DND-41 (cell line): Measurements from ENCODE around the gene PIP5KL1.

Source experiments
- CTCF ChIP-seq: IDR thresholded peaks from 2 replicates; pipeline ENCODE4 v1.5.1; 2012; ENCODE audit warnings: borderline replicate concordance, low read length, moderate library complexity, mild to moderate bottlenecking; ENCODE audit not compliant: poor library complexity, severe bottlenecking; ENCODE audit errors: extremely low read depth
- EZH2 ChIP-seq: IDR thresholded peaks from 3 replicates; pipeline ENCODE4 v1.6.1; 2012; ENCODE audit warnings: borderline replicate concordance, low read depth, mild to moderate bottlenecking, moderate library complexity, low read length, inconsistent platforms; ENCODE audit not compliant: severe bottlenecking

GRCh38 chr9:127970401-127971313 lies 40.1 kb upstream of the PIP5KL1 start:
- TF ChIP-seq CTCF (no peak), EZH2 (no peak)
